CD14-positive monocyte (primary cell): ENCODE measurements around the gene SMURF1. TPM values are rescaled to one million over a fixed set of nuclear protein-coding genes. Genes with fewer than 3 reads are reported as not detected.
"Not testable (repeated sequence)": the region's sequence is repeated elsewhere in the genome, so short reads cannot be mapped to it uniquely, and the experiment has no call there.

Experiments used
- DNase-seq, 3 donors: peaks; one replicate each; pipeline ENCODE4 v3.0.0-alpha.2; 2011 to 2022
- H2AFZ ChIP-seq: 2 replicates; pipeline ENCODE4 v1.6.0; 2012; ENCODE audit warnings: mild to moderate bottlenecking, low read depth, low read length, inconsistent platforms; ENCODE audit not compliant: insufficient read depth, poor library complexity, severe bottlenecking
- H3K27ac ChIP-seq, 2 donors: 1 replicate in 1 of 2; 2 replicates in 1 of 2; pipeline ENCODE4 v1.5.1; 2012 to 2013; ENCODE audit warnings: low read length in 2 of 2, control low read depth in 1 of 2, inconsistent platforms in 1 of 2, low read depth in 1 of 2, mild to moderate bottlenecking in 1 of 2
- H3K27me3 ChIP-seq, 2 donors: one replicate each; pipeline versions ENCODE4 v1.6.0 to v1.6.1; 2011 to 2013; ENCODE audit warnings: low read length in 2 of 2; ENCODE audit not compliant: control insufficient read depth in 2 of 2, insufficient read depth in 2 of 2
- H3K36me3 ChIP-seq, 2 donors: replicated peaks in 1 of 2; 1 replicate in 1 of 2; 2 replicates in 1 of 2; pipeline versions ENCODE4 v1.5.1 to v1.6.1; 2012 to 2013; ENCODE audit warnings: low read length in 2 of 2, control low read depth in 1 of 2, inconsistent platforms in 1 of 2, mild to moderate bottlenecking in 1 of 2; ENCODE audit not compliant: insufficient read depth in 2 of 2, control insufficient read depth in 1 of 2
- H3K4me1 ChIP-seq, 2 donors: 1 replicate in 1 of 2; 2 replicates in 1 of 2; pipeline versions ENCODE4 v1.5.1 to v1.6.1; 2012 to 2013; ENCODE audit warnings: low read length in 2 of 2, control low read depth in 1 of 2, inconsistent platforms in 1 of 2, mild to moderate bottlenecking in 1 of 2, moderate library complexity in 1 of 2; ENCODE audit not compliant: insufficient read depth in 2 of 2, control insufficient read depth in 1 of 2
- H3K4me2 ChIP-seq: replicated peaks from 2 replicates; pipeline ENCODE3; 2012; ENCODE audit warnings: low read length, moderate library complexity, mild to moderate bottlenecking; ENCODE audit not compliant: poor library complexity, severe bottlenecking; ENCODE audit errors: extremely low read depth
- H3K4me3 ChIP-seq, 3 experiments: fragments of 200-600 bp in 1 of 3; sonication (generic) in 1 of 3; replicated peaks in 1 of 3; 1 replicate in 2 of 3; 2 replicates in 1 of 3; pipeline ENCODE4 v1.5.1; 2011 to 2013; ENCODE audit warnings: low read length in 3 of 3, mild to moderate bottlenecking in 3 of 3, control low read depth in 2 of 3, low read depth in 2 of 3, inconsistent platforms in 1 of 3, moderate library complexity in 1 of 3
- H3K79me2 ChIP-seq: 2 replicates; pipeline ENCODE4 v1.6.0; 2012; ENCODE audit warnings: mild to moderate bottlenecking, control low read depth, inconsistent platforms, low read length, moderate library complexity; ENCODE audit not compliant: insufficient read depth
- H3K9ac ChIP-seq: 2 replicates; pipeline ENCODE4 v1.6.0; 2017; ENCODE audit warnings: low read length, mild to moderate bottlenecking; ENCODE audit not compliant: insufficient read depth, poor library complexity, severe bottlenecking
- H3K9me3 ChIP-seq, 2 donors: replicated peaks in 1 of 2; 1 replicate in 1 of 2; 2 replicates in 1 of 2; pipeline versions ENCODE4 v1.5.1 to v1.6.1; 2012 to 2013; ENCODE audit warnings: low read length in 2 of 2, control low read depth in 1 of 2; ENCODE audit not compliant: control insufficient read depth in 1 of 2, insufficient read depth in 1 of 2
- H4K20me1 ChIP-seq: 2 replicates; pipeline ENCODE4 v1.6.0; 2012; ENCODE audit warnings: mild to moderate bottlenecking, low read length, control low read depth, moderate library complexity; ENCODE audit not compliant: insufficient read depth
- H3K27ac Mint-ChIP-seq, 7 donors: one replicate each; pipeline ENCODE4 v1.8.0; 2020; ENCODE audit warnings: mild to moderate bottlenecking in 7 of 7, mixed read lengths in 7 of 7, moderate library complexity in 6 of 7, inconsistent platforms in 2 of 7
- H3K27me3 Mint-ChIP-seq, 3 donors: one replicate each; pipeline ENCODE4 v1.8.0; 2021 to 2022; ENCODE audit warnings: low read depth in 3 of 3, mild to moderate bottlenecking in 3 of 3, mixed read lengths in 3 of 3, moderate library complexity in 3 of 3, inconsistent platforms in 1 of 3
- H3K36me3 Mint-ChIP-seq, 2 donors: one replicate each; pipeline ENCODE4 v1.8.0; 2020; ENCODE audit warnings: mixed read lengths in 2 of 2, inconsistent platforms in 1 of 2, mild to moderate bottlenecking in 1 of 2
- H3K4me1 Mint-ChIP-seq: one replicate; pipeline ENCODE4 v1.8.0; 2020; ENCODE audit warnings: mild to moderate bottlenecking, mixed read lengths
- H3K4me3 Mint-ChIP-seq, 2 donors: one replicate each; pipeline ENCODE4 v1.8.0; 2020; ENCODE audit warnings: mild to moderate bottlenecking in 2 of 2, mixed read lengths in 2 of 2, moderate library complexity in 1 of 2
- H3K9me3 Mint-ChIP-seq, 7 donors: one replicate each; pipeline ENCODE4 v1.8.0; 2020 to 2022; ENCODE audit warnings: mixed read lengths in 7 of 7, mild to moderate bottlenecking in 6 of 7, moderate library complexity in 6 of 7, inconsistent platforms in 2 of 7
- CTCF ChIP-seq: fragments of 200-600 bp; IDR thresholded peaks from one replicate; pipeline ENCODE4 v1.8.0; 2022; ENCODE audit warnings: antibody characterized with exemption, mild to moderate bottlenecking
- WGBS: methylation state at CpG from one replicate; pipeline ENCODE4 v1.1.5; 2013; ENCODE audit warnings: missing lambda C conversion rate; ENCODE audit not compliant: insufficient coverage; 5-methylcytosine and 5-hydroxymethylcytosine counted together
- intact Hi-C, 2 donors: fragments of 100-400 bp; cut with micrococcal nuclease; formaldehyde crosslinking; loops; one replicate each; pipeline versions ENCODE4 v1.15.0 to v1.15.1; 2023
- polyA plus RNA-seq, 3 donors: library from polyadenylated mRNA; depleted of rRNA in 1 of 3; unstranded in 2 of 3; stranded (reverse) in 1 of 3; fragments of 300-500 nt in 2 of 3; fragments of >200 nt in 1 of 3; fragmentation: Illumina TruSeq in 2 of 3; gene quantifications; 1 replicate in 2 of 3; 2 replicates in 1 of 3; pipeline ENCODE4 v1.2.3, GENCODE V29; 2012 to 2021

SMURF1 gene
- polyA plus RNA-seq, 3 donors: 0.48 to 15.8 (median 1.6) TPM

- Mint-ChIP-seq H3K4me3 (no peak overlapping the region), H3K27me3 (peaks cover 5 to 18% (median 9%) of the 10 kb centered on the region in 3 donors), H3K4me1 (peaks cover 2% of the 10 kb centered on the region), H3K9me3 (peaks cover 0 to 2% (median 0%) of the 10 kb centered on the region in 7 donors), H3K27ac (no peak overlapping the region), H3K36me3 (no peaks in the 10 kb centered on the region)
- H3K36me3 ChIP-seq: no peaks in the 10 kb centered on the region
- H3K4me2 ChIP-seq: no peak overlapping the region
- no peaks in the 10 kb centered on the region for H4K20me1 ChIP-seq
- TF ChIP-seq CTCF: no peak
- H3K27me3 ChIP-seq: no peaks in the 10 kb centered on the region
- H2AFZ ChIP-seq: no peak overlapping the region
- H3K27ac ChIP-seq: no peak overlapping the region
- H3K9ac ChIP-seq: no peak overlapping the region
- no peaks in the 10 kb centered on the region for H3K4me1 ChIP-seq
- no peaks in the 10 kb centered on the region for H3K79me2 ChIP-seq
- intact Hi-C loops: loop anchor here in 1 of 2 donors (10.0 kb wide), 1 partner anchor 52 kb away; no protein-coding TSS in a partner anchor
- no peaks in the 10 kb centered on the region for H3K9me3 ChIP-seq
- 67% methylated on average over 3 of the region's 8 CpGs for WGBS
- DNase-seq: no peak
- H3K4me3 ChIP-seq: no peak overlapping the region
These were observed 23.2 kb upstream of the SMURF1 start for GRCh38 chr7:99167072-99167471.

- H3K27ac ChIP-seq: no peak overlapping the region
- no peaks in the 10 kb centered on the region for H3K4me1 ChIP-seq
- H3K4me3 Mint-ChIP-seq: no peak overlapping the region
- H3K27ac Mint-ChIP-seq: no peak overlapping the region
- 55% methylated on average over 1 of the region's 3 CpGs for whole genome bisulfite sequencing
- H3K4me2 ChIP-seq: no peak overlapping the region
- no peaks in the 10 kb centered on the region for H3K9me3 ChIP-seq
- no peak for DNase-seq
- peaks cover 2 to 13% (median 5%) of the 10 kb centered on the region in 3 donors for H3K27me3 Mint-ChIP-seq
- H3K9ac ChIP-seq: no peak overlapping the region
- intact Hi-C loops: loop anchor here in 1 of 2 donors (10.0 kb wide), 1 partner anchor 51 kb away; no protein-coding TSS in a partner anchor
- H3K79me2 ChIP-seq: no peaks in the 10 kb centered on the region
- no peaks in the 10 kb centered on the region for H3K36me3 ChIP-seq
- H3K4me3 ChIP-seq: no peak overlapping the region
- H2AFZ ChIP-seq: no peak overlapping the region
- H3K27me3 ChIP-seq: no peaks in the 10 kb centered on the region
- no peaks in the 10 kb centered on the region for H4K20me1 ChIP-seq
- no peaks in the 10 kb centered on the region for H3K36me3 Mint-ChIP-seq
- peaks cover 2% of the 10 kb centered on the region for H3K4me1 Mint-ChIP-seq
- TF ChIP-seq CTCF: no peak
- H3K9me3 Mint-ChIP-seq: peaks cover 0 to 2% (median 0%) of the 10 kb centered on the region in 7 donors
These were observed 21.9 kb upstream of the SMURF1 start for GRCh38 chr7:99165816-99166215.

- no CpG with 5 or more reads among the region's 4 CpGs for WGBS
- DNase-seq: not testable (repeated sequence)
These were observed 19.8 kb upstream of the SMURF1 start for GRCh38 chr7:99163669-99164068.

More at GRCh38 chr7:99163669-99164068, 19.8 kb upstream of the SMURF1 start:
- H3K9ac ChIP-seq, H3K9me3 ChIP-seq, H3K36me3 ChIP-seq, H3K79me2 ChIP-seq, H3K36me3 Mint-ChIP-seq, H3K9me3 Mint-ChIP-seq, H3K27ac ChIP-seq, H2AFZ ChIP-seq, H4K20me1 ChIP-seq, H3K4me1 Mint-ChIP-seq, H3K27ac Mint-ChIP-seq, H3K27me3 Mint-ChIP-seq, H3K4me2 ChIP-seq, H3K4me3 ChIP-seq, H3K27me3 ChIP-seq, H3K4me1 ChIP-seq, H3K4me3 Mint-ChIP-seq: not testable (repeated sequence)
- intact Hi-C loops: loop anchor here in 1 of 2 donors (10.0 kb wide), 1 partner anchor 49 kb away; no protein-coding TSS in a partner anchor
